Occipital lobe (tissue), 2 donors: ENCODE measurements around the gene XG. TPM values are rescaled to one million over a fixed set of nuclear protein-coding genes. Genes with fewer than 3 reads are reported as not detected.

Experiments
- DNase-seq: peaks from one replicate; lab custom pipeline; 2025; lab: John Stamatoyannopoulos, UW
- total RNA-seq: library from RNA; depleted of rRNA; stranded (reverse); fragments of >200 nt; gene quantifications from one replicate; pipeline ENCODE4 v1.2.3, GENCODE V29; 2014

XG gene
- total RNA-seq, 1 donor from 2014 or later, result not detected

DNA sequence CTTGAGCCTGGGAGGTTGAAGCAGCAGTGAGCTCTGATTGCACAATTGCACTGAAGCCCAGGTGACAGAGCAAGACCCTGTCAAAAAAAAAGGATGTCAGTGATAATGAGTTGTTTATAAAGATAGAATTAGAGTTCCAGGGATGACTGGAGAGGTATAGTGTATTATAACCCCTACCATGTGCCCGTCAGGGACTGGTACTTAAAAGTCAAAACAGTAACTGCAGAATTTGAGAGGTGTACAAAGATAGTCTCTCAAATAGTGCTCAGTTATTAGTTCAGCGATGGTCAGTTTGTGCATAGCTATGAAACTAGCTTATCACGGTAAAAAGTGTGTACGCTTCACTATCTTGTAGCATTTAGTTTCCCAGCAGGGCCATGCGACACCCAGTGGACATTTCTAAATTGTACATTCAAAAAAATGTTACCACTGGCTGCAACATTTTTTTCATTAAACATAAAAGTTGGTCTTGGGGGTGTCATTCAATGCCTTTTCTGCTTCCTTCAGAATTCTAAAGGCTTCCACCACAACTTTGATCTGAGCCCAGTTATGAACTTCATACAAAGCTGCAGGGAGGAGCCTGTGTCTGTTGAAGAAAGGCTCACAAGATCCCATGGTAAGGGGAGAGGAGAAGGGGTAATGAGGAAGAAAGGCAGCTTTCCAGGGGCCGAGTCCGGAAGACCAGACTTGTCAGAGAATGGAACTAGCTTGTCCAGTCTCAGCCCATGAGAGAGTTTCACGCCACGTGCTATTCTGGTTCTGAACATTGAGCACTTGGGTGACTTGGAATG lies 67.7 kb downstream of the XG start:
- no peak for DNase-seq

DNA sequence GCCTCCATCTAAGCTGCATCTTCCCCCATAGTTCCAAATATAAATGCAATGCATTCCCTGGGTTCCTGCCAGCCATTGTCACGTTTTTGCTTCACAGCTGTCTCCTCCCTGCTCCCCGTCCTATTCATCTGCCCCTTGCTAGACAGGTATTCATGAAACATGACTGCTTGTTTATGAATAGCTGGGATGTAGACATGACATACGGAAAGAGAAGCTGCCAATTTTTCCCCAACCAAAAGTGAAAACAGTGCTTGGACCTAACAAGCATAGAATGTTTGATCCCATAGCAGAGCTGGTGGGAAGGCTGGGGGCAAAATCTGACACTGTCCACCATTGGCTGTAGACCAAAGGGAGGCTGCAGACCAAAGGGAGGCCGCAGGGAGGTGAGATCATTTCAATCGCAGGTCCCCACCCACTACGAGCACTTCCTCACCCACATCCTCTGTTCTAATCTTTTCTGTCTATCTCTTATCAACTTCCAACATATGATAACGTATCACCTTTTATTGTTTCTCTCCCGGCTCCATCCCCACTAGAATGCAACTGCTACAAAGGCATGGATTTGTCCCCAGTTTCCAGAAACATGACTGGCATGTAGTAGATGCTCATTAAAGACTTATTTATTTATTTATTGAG lies 68.4 kb downstream of the XG start:
- no peak for DNase-seq

DNA sequence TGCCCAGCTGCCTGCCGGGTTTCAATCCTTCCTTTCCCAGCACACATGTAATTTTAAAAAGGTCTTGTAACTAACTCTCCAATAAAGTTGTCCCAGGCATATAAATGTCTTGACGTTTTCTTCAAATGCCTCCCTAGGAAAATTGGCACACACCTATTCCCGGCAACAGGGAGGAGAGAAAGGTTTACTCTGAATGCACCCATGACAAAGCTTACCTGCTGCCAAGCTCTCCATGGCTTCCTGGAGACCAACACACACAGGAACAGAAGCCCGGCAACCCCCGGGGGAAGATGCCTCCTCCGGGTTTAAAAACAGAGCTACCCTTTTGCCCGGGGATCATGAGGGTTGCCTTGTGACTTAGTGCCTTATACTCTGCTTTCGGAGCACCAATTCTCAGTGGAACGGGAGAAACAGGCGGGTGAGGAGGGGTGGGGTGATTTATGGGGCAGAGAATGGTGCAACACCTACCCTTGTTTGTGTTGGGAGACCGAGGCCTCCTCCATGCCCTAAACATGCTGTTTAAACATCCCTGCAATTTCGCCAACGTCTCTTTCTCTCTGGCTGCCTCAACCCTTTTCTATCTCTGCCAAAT lies 72.1 kb downstream of the XG start:
- DNase-seq, result no peak

DNA sequence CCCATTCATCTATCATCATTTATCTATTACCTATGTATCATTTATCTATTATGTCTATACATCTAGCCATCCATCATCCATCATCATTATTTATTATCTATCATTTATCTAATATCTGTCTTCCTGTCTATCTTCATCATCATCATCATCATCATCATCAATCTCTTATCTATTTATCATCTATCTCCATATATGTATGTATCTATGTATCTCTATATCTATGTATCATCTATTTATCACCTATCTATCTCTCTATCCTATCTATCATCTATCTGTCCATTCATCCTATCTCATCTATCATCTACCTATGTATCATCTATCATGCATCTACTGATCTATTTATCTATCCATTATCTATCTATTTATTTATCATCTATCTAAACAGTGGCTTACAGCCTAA lies 73.0 kb downstream of the XG start:
- DNase-seq, result no peak

DNA sequence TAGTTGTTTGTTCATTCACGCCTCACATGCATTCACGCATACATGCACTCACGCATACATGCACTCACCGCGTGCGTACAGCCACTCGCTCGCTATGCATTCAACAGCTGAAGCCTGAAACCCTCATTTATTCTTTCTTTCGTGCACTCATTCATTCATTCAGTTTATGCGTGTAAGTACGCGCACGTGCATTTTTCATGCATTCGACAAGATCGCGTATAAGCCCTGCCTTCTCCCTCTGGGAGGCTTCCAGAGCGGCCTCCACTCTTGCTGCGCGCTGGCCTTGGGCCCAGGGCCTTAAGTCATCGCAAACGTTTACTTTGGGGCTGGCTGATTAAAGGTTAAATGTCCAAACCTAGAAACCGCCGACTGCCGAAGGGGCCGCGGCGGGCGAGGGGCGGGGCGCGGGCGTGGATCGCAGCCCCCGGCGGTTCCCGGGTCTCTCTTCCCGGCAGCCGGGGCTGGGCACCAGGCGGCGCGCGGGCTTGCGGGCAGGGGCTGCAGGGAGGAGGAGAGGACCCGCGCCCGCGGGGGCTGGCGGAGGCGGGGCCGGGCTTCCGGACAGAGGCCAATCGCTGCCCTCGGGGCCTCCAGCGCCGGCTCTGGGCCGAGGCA lies 76.6 kb downstream of the XG start, which contains the start of gene GYG2:
Gene GYG2, plus strand, starts transcription at position 587 of the 615 bp plus-strand sequence. CDS start 1,259 bp downstream, outside the sequence.
- DNase-seq, result no peak

DNA sequence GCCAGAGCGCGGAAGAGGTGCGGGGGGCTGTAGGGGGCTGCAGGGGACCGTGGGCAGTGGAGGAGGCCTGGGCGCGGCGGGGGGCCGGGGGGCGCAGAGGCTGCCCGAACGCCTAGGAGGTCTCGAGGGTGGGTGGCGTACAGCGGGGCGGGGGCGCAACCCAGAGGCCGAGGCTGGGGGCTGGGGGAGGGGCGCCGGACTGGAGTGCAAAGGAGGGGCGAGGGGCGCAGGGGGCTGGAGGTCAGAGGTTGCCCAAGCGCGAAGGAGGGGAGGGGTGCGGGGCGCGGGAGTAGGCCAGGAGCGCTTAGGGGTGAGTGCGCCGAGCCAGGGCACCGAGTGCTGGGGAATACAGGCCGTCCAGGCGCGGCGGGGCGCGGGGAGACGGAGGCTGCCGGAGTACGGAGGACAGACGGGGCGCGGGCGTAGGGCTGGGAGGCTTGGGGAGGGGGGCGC lies 77.1 kb downstream of the XG start:
- no peak for DNase-seq

DNA sequence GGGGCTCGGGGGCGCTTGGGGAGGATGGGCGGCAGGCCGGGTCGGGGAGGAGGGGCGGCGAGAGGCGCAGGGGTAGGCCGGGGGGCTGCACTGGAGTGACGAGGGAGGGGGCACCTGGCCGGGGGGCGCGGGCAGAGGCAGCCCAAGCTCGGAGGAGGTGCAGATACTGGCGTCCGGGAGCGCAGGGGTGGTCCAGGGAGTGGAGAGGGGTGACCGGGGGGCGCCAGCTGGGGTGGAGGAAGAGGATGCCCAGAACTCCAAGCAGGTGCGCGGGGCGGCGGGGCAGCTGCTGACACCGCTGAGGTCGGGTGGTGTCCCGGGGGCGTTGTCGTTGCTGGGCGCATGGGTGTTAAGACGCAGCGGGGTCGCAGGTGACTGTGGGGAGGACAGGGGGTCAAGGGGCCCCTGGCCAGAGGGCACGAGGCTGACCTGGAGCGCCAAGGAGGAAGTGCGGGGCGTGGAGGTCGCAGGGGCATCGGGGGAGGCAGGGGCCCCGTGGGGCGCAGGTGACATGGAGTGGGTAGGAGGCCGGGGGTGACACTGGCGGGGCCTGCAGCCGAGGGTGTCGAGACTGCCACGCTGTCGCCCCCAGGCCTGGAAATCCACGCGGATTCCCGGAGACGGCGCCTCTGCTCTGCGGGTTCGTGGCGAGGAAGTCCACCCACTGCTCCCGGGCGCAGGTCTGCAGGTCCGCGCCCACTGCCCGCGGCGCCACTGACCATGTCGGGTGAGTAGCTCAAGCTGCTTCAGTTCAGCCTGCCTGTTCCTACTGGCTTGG lies 77.8 kb downstream of the XG start:
- DNase-seq, result no peak

DNA sequence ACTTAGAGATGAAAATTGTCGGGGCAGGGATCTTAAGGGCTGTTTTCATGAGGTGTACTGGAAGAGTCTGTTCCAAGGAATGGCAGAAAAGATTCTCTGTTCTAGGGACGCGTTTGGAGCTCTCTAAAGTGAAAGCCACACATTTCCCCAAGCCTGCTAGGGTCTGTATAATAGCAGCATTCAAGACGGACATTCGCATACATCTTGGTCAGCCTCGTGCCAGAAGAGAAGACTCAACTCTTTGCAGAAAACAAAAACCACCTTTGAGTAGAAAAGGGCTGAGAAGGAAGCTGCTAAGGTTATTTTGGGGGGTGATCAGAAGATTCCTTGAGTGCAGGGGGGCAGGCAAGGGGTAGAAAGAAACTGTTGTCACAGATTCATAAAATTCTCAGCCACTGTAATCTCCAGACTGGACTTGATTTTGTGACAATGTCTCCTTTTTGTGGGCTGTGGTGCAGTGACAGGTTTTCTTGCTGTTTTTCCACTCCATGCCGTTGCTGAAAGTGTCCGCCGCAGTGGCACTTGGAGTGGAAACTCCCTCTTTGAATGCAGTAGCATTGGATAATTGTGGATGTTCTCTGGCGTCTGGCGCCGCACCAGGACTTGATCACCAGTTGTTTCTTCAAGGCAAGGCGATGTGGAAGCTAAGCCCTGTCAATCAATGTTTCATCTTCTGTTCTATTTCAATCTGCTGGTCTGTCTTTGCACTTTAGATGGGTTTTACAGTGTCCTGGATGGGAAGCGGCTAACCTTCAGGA lies 79.8 kb downstream of the XG start:
- DNase-seq, result no peak

DNA sequence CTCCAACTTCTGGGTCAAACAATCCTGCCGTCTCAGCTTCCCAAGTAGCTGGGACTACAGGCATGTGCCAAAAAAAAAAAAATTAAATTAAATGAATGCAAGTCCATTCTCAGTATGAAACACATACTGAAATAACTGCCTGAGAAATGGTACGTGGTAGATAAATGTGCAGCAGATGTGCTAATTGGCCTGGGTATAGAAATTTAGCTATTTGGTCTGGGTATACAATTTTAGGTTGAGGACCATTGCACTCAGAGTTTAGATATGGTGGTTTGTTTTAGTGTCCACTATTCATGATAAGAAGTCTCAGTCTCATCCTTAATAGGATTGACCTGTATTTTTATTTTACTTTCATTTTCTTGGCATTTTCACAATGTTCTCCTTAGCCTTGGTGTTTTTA lies 86.1 kb downstream of the XG start:
- no peak for DNase-seq

DNA sequence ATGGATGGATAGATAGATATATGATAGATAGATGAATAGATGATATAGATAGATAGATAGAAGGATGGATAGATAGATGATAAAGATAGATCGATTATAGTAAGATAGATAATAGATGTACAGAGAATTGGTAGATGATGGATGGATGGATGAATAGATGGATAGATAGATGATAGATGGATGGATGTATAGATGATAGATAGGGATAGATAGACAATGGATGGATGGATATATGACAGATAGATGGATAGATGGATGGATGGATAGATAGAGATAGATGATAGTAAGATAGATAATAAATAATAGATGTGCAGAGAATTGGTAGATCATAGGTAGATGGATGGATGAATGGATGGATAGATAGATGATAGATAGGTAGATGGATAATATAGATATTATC lies 89.1 kb downstream of the XG start:
- DNase-seq, result no peak

DNA sequence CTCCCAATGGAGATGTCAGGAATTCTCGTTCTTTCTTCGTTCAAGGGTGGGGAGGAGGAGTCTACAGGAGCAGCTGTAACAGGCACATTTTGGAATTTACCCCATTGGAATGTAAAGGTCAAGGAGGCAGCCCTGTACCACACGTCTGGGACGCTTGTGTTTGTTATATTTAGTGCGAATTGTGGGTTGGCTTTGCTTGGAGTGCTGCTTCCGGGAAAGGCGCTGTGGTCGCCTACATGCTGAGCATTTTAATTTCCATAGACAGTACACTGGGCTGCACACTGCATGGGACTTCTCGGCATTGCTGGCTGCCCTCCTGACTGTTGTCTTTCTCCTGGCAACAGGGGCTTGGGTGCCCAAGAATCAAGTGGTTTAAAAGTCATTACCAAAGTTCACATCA lies 89.7 kb downstream of the XG start:
- DNase-seq, result no peak

DNA sequence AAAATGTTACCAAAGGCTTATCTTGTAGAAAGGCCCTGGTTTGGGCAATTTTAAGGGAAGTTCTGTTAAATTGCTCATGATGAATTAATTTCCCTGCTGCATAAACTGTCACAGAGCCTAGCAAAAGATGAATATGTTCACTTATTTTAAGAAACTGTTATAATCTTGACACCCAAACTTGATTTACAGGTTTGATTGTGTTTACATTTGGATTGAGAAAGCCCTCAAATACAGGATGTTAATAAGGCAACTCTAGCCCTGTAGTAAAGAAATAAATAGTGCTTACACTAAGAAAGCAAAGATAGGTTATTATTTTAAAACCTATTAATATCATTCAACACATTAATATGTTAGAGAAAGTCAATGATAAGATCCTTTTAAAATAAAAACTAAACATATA lies 95.2 kb downstream of the XG start:
- no peak for DNase-seq

DNA sequence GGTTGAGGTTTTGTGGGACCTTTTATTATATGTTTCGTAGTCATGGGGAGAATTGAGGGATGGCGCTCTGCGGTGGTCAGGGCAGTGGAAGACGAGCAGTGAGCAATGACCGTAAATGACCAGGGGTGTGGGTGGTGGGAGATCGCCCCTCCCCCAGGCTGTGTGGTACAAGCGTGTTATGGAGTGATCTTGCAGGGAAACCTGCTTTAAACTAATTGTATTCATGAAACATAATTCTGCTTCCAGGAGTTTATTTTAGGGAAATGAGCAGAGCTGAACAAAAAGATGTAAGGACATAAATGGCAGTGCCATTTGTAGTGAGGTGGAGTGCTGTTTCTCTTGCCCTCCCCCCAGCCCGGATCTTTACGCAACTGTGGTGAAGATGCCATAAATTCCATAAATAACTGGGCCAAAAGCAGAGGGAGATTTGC lies 97.0 kb downstream of the XG start:
- no peak for DNase-seq

DNA sequence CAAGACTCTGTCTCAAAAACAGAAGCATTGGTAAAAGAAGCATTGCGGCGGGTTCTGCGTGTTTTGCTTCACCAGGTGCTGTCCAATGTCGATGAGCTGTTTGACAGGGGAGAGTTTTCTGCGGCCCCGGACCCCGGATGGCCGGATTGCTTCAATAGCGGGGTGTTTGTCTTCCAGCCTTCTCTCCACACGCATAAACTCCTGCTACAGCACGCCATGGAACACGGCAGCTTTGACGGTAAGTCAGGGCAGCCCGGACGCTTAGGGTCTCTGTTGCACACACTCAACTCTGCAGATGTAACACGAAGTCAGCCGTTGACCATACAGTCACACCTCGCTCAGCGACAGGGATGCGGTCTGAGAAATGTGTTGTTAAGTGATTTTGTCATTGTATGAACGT lies 103.1 kb downstream of the XG start:
- DNase-seq, result no peak

DNA sequence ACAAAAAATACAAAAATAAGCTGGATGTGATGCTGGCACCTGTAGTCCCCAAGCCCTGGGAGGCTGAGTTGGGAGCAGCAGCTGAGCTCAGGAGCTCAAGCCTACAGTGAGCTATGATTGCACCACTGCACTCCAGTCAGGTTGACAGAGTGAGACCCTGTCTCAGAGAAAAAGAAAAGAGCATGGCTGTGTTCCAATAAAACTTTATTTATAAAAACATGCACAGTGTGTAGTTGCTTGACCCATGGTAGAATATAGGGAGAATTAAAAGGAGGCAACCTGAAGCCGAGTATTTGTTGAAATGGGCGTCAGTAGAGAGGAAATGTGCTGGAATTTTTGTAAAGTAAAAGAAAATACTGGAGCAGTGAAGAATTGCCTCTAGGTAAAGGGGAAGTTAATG lies 103.9 kb downstream of the XG start:
- DNase-seq, result no peak

DNA sequence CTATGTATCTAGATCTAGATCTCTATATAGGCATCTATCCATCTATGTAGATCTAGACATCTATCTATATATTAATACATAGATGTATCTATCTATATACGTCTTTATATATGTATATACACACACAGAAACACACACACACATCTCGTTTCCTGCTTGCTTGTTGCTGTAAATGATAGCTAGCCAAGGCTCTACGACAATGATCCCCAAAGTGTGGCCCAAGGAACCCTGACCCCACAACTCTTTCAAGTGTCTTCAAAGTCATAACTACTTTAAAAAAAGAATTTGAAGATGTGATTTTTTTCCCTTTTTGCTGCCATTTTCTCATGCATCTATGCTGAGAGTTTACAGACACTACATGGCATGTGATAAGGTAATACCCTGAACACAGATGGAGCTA lies 105.7 kb downstream of the XG start:
- no peak for DNase-seq

DNA sequence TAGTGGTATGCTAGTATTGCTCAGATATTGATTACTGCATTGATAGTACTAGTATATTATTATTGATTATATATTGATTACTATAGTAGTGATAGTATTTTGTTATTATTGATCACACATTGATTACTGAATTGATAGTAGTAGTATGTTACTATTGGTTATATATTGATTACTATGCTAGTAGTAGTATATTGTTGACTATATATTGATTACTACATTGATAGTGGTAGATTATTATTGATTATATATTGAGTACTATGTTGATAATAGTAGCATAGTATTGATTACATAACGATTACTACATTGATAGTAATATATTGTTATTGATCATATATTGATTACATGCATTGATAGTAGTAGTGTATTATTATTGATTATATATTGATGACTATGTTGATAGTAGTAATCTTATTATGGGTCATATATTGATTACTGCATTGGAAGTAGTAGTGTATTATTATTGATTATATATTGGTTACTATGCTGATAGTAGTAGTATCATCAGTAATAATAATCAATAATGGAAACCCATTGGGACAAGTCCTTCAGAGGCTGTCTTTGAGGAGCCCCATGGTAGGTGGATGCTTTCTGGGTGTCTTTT lies 107.5 kb downstream of the XG start:
- DNase-seq, result no peak

DNA sequence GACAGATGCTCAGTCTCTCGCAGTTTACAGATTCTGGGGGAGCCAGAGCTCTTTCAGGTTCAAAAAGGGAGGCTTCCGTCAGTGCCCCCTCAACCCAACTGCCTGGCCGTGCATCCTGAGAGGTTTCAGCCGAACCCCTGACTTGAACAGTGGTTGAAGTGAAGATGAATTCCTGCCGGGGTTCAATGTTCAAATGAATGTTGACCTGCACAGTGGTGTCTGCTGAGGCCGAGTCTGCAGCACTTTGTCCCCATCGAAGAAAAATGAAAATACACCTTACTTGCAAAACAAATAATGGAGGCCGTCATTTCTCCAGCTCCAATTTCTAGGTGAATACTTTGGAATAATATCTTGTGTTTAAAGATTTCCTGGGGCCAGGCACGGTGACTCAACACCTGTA lies 110.6 kb downstream of the XG start:
- DNase-seq, result no peak

DNA sequence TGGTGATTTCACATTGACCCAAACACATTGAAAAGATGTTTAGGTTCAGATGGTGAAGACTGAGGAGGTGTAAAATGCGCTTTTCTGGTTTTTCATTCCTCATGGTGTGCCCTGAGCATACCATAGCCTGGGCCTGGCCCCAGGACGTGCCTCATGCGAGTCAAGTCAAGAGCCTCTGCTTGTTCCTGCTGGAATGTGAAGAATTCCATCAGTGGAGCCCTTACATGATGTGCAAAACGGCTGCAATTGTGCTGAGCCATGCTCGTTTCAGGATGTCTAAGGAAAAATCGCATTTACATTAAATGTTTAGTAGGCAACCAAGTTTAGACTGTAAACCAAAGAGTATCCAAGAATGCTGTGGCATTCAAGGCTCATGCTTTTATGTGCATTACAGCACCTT lies 111.8 kb downstream of the XG start:
- DNase-seq, result no peak
